ENCODE measurements around the gene ASTN2.
A peak's percentile ranks its signal among the peaks of the same experiment; 100 is the strongest.

Gene ASTN2

DNA sequence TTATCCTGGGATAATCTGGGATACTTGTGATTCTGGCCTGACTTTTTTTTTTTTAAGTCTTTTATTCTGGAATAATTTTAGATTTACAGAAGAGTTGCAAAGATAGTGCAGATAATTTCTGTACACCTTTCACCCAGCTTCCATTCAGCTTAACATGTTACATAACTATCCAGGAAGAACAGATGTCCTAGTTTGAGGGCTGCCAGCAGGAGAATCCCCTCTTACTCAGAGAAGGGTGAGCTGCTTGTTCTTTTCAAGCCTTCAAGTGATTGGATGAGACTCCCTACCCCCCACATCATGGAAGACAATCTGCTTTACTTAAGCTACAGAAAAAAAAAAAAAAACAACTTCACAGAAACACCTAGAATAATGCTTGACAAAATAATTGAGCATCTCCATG, 473.6 kb downstream of the ASTN2 start:
- peaks cover 17% of the 10 kb centered on the region for H3K4me1 ChIP-seq (ENCODE audit: control insufficient read depth, insufficient read depth, low read length)
- no peak overlapping the region for H3K27ac ChIP-seq (ENCODE audit: low read depth, low read length)
- H3K9me3 ChIP-seq (ENCODE audit: control insufficient read depth, insufficient read depth, low read depth, low read length), result no peaks in the 10 kb centered on the region
- H3K9ac ChIP-seq (ENCODE audit: low read length), result no peak overlapping the region
- no peaks in the 10 kb centered on the region for H3K36me3 ChIP-seq (ENCODE audit: control insufficient read depth, insufficient read depth, low read length)
- no peak overlapping the region for H3K4me3 ChIP-seq (ENCODE audit: low read depth, low read length)
- H3K27me3 ChIP-seq (ENCODE audit: control insufficient read depth, insufficient read depth, low read length), result no peaks in the 10 kb centered on the region

- Histone ChIP-seq H3K9ac (ENCODE audit: low read length) (no peak overlapping the region), H3K27ac (ENCODE audit: low read depth, low read length) (no peak overlapping the region), H3K9me3 (ENCODE audit: control insufficient read depth, insufficient read depth, low read depth, low read length) (no peaks in the 10 kb centered on the region), H3K36me3 (ENCODE audit: control insufficient read depth, insufficient read depth, low read length) (no peaks in the 10 kb centered on the region), H3K27me3 (ENCODE audit: control insufficient read depth, insufficient read depth, low read length) (no peaks in the 10 kb centered on the region), H3K4me1 (ENCODE audit: control insufficient read depth, insufficient read depth, low read length) (peaks cover 11% of the 10 kb centered on the region), H3K4me3 (ENCODE audit: low read depth, low read length) (no peak overlapping the region)
Measured at GRCh38 chr9:116940614-116941215, 474.1 kb downstream of the ASTN2 start.

DNA sequence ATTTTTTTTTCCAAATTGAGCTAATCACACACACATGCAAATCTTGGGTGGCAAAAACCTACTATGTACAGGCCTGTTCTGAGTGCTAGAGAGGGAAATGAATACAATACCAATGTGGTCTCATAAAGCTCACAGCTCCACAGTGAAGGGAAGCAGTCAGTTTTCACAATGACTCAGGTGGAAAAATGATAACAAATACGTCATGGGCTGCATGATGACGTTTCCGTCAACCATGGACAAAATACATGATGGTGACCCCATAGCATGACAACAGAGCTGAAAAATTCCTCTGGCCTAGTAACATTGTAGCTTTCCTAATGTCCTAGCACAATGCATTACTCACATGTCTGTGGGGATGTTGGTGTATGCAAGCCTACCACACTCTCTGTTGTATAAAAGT, 475.2 kb downstream of the ASTN2 start:
- Histone ChIP-seq H3K4me3 (ENCODE audit: low read depth, low read length) (no peak overlapping the region), H3K36me3 (ENCODE audit: control insufficient read depth, insufficient read depth, low read length) (no peaks in the 10 kb centered on the region), H3K9me3 (ENCODE audit: control insufficient read depth, insufficient read depth, low read depth, low read length) (no peaks in the 10 kb centered on the region), H3K9ac (ENCODE audit: low read length) (no peak overlapping the region), H3K27me3 (ENCODE audit: control insufficient read depth, insufficient read depth, low read length) (no peaks in the 10 kb centered on the region), H3K27ac (ENCODE audit: low read depth, low read length) (no peak overlapping the region), H3K4me1 (ENCODE audit: control insufficient read depth, insufficient read depth, low read length) (0 out of 2 replicates have a peak, but pooled peaks cover under 1% of the 10 kb centered on the region)

- H3K27me3 ChIP-seq (ENCODE audit: control insufficient read depth, insufficient read depth, low read length), result no peaks in the 10 kb centered on the region
- H3K9ac ChIP-seq (ENCODE audit: low read length), result no peak overlapping the region
- H3K36me3 ChIP-seq (ENCODE audit: control insufficient read depth, insufficient read depth, low read length), result no peaks in the 10 kb centered on the region
- H3K4me1 ChIP-seq (ENCODE audit: control insufficient read depth, insufficient read depth, low read length), result no peaks in the 10 kb centered on the region
- no peak overlapping the region for H3K27ac ChIP-seq (ENCODE audit: low read depth, low read length)
- H3K4me3 ChIP-seq (ENCODE audit: low read depth, low read length), result no peak overlapping the region
- no peaks in the 10 kb centered on the region for H3K9me3 ChIP-seq (ENCODE audit: control insufficient read depth, insufficient read depth, low read depth, low read length)
Measured at GRCh38 chr9:116939161-116939560, 475.7 kb downstream of the ASTN2 start.

GRCh38 chr9:116937361-116937760, 477.5 kb downstream of the ASTN2 start:
- Histone ChIP-seq H3K27me3 (ENCODE audit: control insufficient read depth, insufficient read depth, low read length) (no peaks in the 10 kb centered on the region), H3K27ac (ENCODE audit: low read depth, low read length) (no peak overlapping the region), H3K4me3 (ENCODE audit: low read depth, low read length) (no peak overlapping the region), H3K9ac (ENCODE audit: low read length) (no peak overlapping the region), H3K36me3 (ENCODE audit: control insufficient read depth, insufficient read depth, low read length) (no peaks in the 10 kb centered on the region), H3K9me3 (ENCODE audit: control insufficient read depth, insufficient read depth, low read depth, low read length) (no peaks in the 10 kb centered on the region), H3K4me1 (ENCODE audit: control insufficient read depth, insufficient read depth, low read length) (no peaks in the 10 kb centered on the region)

- Histone ChIP-seq H3K9me3 (ENCODE audit: control insufficient read depth, insufficient read depth, low read depth, low read length) (no peaks in the 10 kb centered on the region), H3K27ac (ENCODE audit: low read depth, low read length) (no peak overlapping the region), H3K4me3 (ENCODE audit: low read depth, low read length) (no peak overlapping the region), H3K4me1 (ENCODE audit: control insufficient read depth, insufficient read depth, low read length) (no peaks in the 10 kb centered on the region), H3K36me3 (ENCODE audit: control insufficient read depth, insufficient read depth, low read length) (no peaks in the 10 kb centered on the region), H3K27me3 (ENCODE audit: control insufficient read depth, insufficient read depth, low read length) (no peaks in the 10 kb centered on the region), H3K9ac (ENCODE audit: low read length) (no peak overlapping the region)
Measured at GRCh38 chr9:116935149-116935897, 479.5 kb downstream of the ASTN2 start.

DNA sequence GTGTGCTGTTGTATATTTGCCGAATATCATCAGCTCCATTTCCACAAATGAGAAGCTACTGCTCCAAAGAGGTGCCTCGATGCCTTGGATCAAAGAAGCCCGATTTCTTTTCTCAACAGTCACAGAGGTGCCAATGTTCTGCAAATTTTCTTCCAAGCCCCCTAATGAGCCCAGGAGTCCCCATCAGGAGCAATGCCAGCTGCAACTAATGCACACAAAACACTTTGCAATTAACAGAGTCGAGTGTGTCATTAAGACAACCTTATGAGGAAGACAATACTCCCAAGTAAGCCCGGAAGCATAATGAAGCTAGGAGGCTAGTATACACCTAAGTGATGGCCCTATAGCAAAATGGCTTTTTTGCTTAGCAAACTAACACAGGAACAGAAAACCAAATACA, 480.7 kb downstream of the ASTN2 start:
- Histone ChIP-seq H3K4me3 (ENCODE audit: low read depth, low read length) (no peak overlapping the region), H3K9ac (ENCODE audit: low read length) (no peak overlapping the region), H3K27ac (ENCODE audit: low read depth, low read length) (no peak overlapping the region), H3K9me3 (ENCODE audit: control insufficient read depth, insufficient read depth, low read depth, low read length) (no peaks in the 10 kb centered on the region), H3K4me1 (ENCODE audit: control insufficient read depth, insufficient read depth, low read length) (peaks cover 10% of the 10 kb centered on the region), H3K27me3 (ENCODE audit: control insufficient read depth, insufficient read depth, low read length) (no peaks in the 10 kb centered on the region), H3K36me3 (ENCODE audit: control insufficient read depth, insufficient read depth, low read length) (no peaks in the 10 kb centered on the region)

DNA sequence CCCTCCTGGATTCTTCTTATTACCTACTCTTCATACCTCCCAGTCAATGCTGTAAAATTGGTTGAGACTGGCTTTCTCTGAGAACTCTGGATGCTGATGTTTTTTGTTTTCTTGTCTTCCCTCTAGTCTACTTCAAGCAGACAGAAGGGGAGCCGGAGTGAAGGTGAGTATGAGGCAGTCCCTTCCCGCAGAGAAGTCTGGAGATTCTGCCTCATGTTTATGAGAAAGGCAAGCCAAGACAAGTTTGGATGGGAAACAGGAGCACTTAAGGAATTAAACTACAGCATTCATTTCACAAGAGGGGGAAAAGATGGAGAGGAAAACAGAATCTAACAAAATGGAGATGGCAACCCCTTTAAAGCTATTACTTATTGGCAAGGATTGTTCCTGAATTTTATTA, 481.6 kb downstream of the ASTN2 start:
- Histone ChIP-seq H3K4me1 (ENCODE audit: control insufficient read depth, insufficient read depth, low read length) (peaks cover 19% of the 10 kb centered on the region), H3K4me3 (ENCODE audit: low read depth, low read length) (no peak overlapping the region), H3K9ac (ENCODE audit: low read length) (no peak overlapping the region), H3K27me3 (ENCODE audit: control insufficient read depth, insufficient read depth, low read length) (no peaks in the 10 kb centered on the region), H3K9me3 (ENCODE audit: control insufficient read depth, insufficient read depth, low read depth, low read length) (no peaks in the 10 kb centered on the region), H3K36me3 (ENCODE audit: control insufficient read depth, insufficient read depth, low read length) (no peaks in the 10 kb centered on the region), H3K27ac (ENCODE audit: low read depth, low read length) (no peak overlapping the region)

GRCh38 chr9:116929621-116930020, 485.2 kb downstream of the ASTN2 start:
- Histone ChIP-seq H3K9me3 (ENCODE audit: control insufficient read depth, insufficient read depth, low read depth, low read length) (no peaks in the 10 kb centered on the region), H3K27ac (ENCODE audit: low read depth, low read length) (peak overlapping the region; percentile 84), H3K4me1 (ENCODE audit: control insufficient read depth, insufficient read depth, low read length) (peaks cover 33% of the 10 kb centered on the region), H3K36me3 (ENCODE audit: control insufficient read depth, insufficient read depth, low read length) (no peaks in the 10 kb centered on the region), H3K4me3 (ENCODE audit: low read depth, low read length) (no peak overlapping the region), H3K9ac (ENCODE audit: low read length) (no peak overlapping the region), H3K27me3 (ENCODE audit: control insufficient read depth, insufficient read depth, low read length) (no peaks in the 10 kb centered on the region)

DNA sequence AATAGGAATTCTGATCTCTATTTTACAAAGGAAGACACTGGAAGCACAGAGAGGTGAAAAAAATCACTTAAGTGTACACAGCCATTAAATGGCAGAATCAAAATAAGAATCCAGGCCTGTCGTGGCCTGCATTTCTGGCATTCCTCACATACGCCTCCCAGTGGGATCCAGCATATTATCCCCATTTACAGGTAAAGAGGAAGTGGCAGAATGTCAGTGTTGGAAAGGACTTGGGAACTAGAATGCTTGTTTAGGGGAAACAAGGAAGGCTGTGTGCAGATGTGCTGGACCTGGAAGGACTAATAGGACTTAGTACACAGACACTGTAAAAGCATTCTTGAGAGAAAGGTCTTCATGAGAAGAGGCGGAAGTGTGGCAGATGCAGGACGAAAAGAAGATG, 486.0 kb downstream of the ASTN2 start:
- H3K4me3 ChIP-seq (ENCODE audit: low read depth, low read length), result peak overlapping the region; percentile 34
- no peaks in the 10 kb centered on the region for H3K9me3 ChIP-seq (ENCODE audit: control insufficient read depth, insufficient read depth, low read depth, low read length)
- H3K36me3 ChIP-seq (ENCODE audit: control insufficient read depth, insufficient read depth, low read length), result no peaks in the 10 kb centered on the region
- H3K9ac ChIP-seq (ENCODE audit: low read length), result peak overlapping the region; percentile 67
- peak overlapping the region; percentile 84 for H3K27ac ChIP-seq (ENCODE audit: low read depth, low read length)
- peaks cover 33% of the 10 kb centered on the region for H3K4me1 ChIP-seq (ENCODE audit: control insufficient read depth, insufficient read depth, low read length)
- H3K27me3 ChIP-seq (ENCODE audit: control insufficient read depth, insufficient read depth, low read length), result no peaks in the 10 kb centered on the region

DNA sequence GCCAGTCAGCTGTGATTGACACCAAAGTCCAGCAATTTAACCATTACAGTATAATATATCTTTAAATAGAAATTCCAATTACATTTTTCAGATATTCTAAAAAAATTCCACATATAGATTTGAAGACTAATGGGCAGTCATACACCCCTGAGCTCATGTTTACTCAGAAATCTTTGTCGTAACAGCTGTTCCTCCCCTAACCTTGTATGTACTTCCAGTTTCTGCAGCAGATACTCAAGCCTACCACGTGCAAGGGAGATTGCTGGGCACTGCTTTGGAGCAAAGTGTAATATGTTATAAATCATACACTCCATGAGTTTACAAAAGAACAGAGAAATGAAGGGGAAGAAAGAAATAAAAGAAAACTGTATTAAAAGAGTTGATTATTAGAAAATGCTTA, 486.6 kb downstream of the ASTN2 start:
- peak overlapping the region; percentile 7 for H3K9ac ChIP-seq (ENCODE audit: low read length)
- H3K9me3 ChIP-seq (ENCODE audit: control insufficient read depth, insufficient read depth, low read depth, low read length), result no peaks in the 10 kb centered on the region
- H3K27ac ChIP-seq (ENCODE audit: low read depth, low read length), result peak overlapping the region; percentile 84
- H3K36me3 ChIP-seq (ENCODE audit: control insufficient read depth, insufficient read depth, low read length), result no peaks in the 10 kb centered on the region
- H3K4me3 ChIP-seq (ENCODE audit: low read depth, low read length), result no peak overlapping the region
- no peaks in the 10 kb centered on the region for H3K27me3 ChIP-seq (ENCODE audit: control insufficient read depth, insufficient read depth, low read length)
- peaks cover 33% of the 10 kb centered on the region for H3K4me1 ChIP-seq (ENCODE audit: control insufficient read depth, insufficient read depth, low read length)

All from HUES6 (cell line).